Femur (tissue), 1 donor: ENCODE data around the gene PTPN7.
"Not testable (repeated sequence)": the region's sequence is repeated elsewhere in the genome, so short reads cannot be mapped to it uniquely, and the experiment has no call there.

ENCODE experiments used
- DNase-seq: peaks from one replicate; pipeline ENCODE4 v3.0.0-alpha.2; 2017

Gene PTPN7

GRCh38 chr1:202129453-202130296, 30.7 kb downstream of the PTPN7 start:
- no peak for DNase-seq

GRCh38 chr1:202127836-202128622, 32.4 kb downstream of the PTPN7 start:
- DNase-seq: no peak

GRCh38 chr1:202127061-202127460, 33.3 kb downstream of the PTPN7 start:
- DNase-seq: no peak

- DNase-seq: peak; percentile 57
Measured at GRCh38 chr1:202126426-202126825, 34.0 kb downstream of the PTPN7 start.

- DNase-seq: no peak
Measured at GRCh38 chr1:202125611-202126010, 34.8 kb downstream of the PTPN7 start.

GRCh38 chr1:202124142-202124541, 36.3 kb downstream of the PTPN7 start:
- DNase-seq: no peak

- DNase-seq: no peak
Measured at GRCh38 chr1:202123336-202123813, 37.0 kb downstream of the PTPN7 start.

- DNase-seq: peak; percentile 42
Measured at GRCh38 chr1:202122639-202123335, 37.6 kb downstream of the PTPN7 start, which contains the start of gene GPR37L1. GPR37L1 (plus strand) TSS chr1:202122917; CDS start chr1:202122964, 47 bp downstream.

- no peak for DNase-seq
Measured at GRCh38 chr1:202121006-202121405, 39.4 kb downstream of the PTPN7 start.

GRCh38 chr1:202117898-202118371, 42.5 kb downstream of the PTPN7 start:
- no peak for DNase-seq

- no peak for DNase-seq
Measured at GRCh38 chr1:202116287-202116686, 44.1 kb downstream of the PTPN7 start.

GRCh38 chr1:202113690-202114300, 46.6 kb downstream of the PTPN7 start:
- no peak for DNase-seq

- peak; percentile 57 for DNase-seq
Measured at GRCh38 chr1:202112859-202113689, 47.3 kb downstream of the PTPN7 start.

GRCh38 chr1:202111589-202111988, 48.8 kb downstream of the PTPN7 start:
- DNase-seq: not testable (repeated sequence)

GRCh38 chr1:202110977-202111376, 49.4 kb downstream of the PTPN7 start:
- DNase-seq: no peak

GRCh38 chr1:202107801-202108731, 52.3 kb downstream of the PTPN7 start:
- no peak for DNase-seq

GRCh38 chr1:202107321-202107761, 53.1 kb downstream of the PTPN7 start:
- DNase-seq: no peak

- DNase-seq: no peak
Measured at GRCh38 chr1:202106340-202107254, 53.8 kb downstream of the PTPN7 start.
